GM21515 (cell line): ENCODE results near the gene FAM200C.
A peak's percentile ranks its signal among the peaks of the same experiment; 100 is the strongest.

Experiments
- ATAC-seq: cut with Tn5 transposase; IDR thresholded peaks from one replicate; pipeline ENCODE4 v1.9.1; 2021; ENCODE audit not compliant: unreplicated experiment

FAM200C gene

DNA sequence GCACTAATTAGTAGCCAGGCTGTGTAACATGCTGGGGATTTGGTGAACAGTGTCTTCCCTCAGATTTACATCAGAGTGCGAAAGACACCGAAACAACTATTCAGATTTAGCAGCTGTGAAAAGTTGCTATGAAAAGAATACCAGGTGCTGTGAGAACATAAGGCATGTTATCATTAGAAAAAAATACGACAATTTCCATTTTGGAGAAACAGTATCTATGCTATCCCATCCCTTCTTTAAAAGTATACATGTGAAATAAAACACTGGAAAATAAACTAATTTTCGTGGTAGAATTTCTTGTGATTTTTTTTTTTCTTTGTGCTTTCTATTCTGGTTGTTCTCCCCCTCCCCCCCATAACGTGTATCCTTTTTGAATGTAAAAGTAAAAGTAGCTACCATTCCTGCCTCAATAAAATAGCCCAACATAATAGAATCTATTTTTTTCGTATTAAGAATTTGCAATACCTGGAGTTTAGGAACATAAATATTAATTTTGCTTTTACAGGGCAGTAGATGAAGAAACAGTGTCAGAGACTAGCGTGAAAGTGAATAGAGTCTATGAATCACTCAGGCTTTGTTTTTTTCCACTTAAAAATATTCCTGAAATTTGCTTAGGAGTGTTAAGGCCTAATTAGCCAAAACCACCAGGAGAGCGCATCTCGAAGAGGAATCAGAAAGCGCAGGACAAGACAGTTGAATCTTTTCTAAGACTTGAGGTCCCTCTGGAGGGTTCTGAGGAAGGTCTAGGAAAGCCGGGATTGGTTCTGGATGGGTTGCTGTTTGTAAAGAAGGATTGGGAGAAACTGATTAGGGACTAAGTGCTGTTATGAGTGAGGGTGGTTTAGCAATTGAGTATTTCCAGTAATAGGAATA is 19.8 kb upstream of the FAM200C start:
- peak; percentile 43 for ATAC-seq

DNA sequence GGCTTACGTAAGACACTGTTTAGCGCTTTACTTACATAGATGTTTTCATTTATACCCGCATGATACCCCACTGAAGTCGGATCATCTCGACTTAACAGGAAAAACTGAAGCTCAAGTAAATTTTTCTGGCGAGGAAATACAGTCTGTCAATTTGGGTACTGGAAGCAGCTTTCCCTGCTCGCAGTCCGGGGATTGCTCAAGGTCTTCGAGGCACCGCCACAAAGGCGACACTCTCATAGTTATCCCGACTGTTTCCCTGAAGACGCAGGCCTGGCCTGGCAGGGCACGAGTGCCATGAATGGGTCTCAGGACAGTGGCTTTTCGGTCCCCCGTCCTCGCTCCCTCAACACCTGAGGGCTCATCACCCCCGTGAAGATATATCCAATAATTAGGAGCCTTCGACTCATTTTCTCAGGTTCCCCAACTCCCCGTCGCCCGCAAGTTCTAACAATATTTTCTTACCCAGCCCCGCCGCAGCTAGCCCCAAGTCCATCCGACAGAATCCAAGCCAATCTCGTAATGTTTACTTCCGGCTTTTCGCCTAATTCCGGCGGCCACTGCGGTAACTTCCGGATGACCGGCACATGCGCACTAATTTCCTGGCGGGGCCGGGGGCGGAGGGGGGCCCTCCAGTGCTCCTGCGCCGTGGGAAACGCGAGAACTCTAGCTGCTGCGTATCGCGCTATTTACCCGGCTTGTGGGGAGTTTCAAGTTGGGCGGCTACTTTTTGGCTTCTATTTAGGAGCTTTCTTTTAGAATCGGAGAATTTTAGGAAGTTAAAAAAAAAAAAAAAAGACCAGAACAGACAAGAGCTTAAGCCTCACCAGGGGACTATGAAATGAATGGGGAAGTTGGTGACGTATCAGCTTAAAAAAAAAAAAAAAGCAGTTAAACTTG is 19.0 kb upstream of the FAM200C start, which contains the start of gene SLU7:
Gene SLU7 (minus strand): TSS at position 521 of the 897 bp plus-strand sequence. CDS start 3,787 bp downstream, outside the sequence.
- ATAC-seq: peak; percentile 71

DNA sequence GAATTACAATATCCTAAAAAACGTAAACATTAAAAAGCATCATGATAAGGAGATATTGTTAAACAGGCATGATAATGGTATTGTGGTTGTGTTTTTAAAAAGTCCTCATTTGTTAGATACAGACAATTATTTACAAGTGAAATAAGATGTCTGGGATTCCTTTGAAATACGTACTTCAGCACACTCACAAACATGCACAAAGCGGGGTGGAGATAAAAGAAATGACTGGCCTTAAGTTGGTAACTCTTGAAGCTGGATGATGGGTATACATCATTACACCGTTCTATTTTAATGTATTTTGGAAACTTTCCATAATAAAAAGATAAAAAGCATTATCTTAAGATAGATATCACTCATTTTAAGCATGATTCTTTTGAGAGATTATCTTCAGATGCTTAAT is 1.0 kb downstream of the FAM200C start:
- ATAC-seq: no peak

DNA sequence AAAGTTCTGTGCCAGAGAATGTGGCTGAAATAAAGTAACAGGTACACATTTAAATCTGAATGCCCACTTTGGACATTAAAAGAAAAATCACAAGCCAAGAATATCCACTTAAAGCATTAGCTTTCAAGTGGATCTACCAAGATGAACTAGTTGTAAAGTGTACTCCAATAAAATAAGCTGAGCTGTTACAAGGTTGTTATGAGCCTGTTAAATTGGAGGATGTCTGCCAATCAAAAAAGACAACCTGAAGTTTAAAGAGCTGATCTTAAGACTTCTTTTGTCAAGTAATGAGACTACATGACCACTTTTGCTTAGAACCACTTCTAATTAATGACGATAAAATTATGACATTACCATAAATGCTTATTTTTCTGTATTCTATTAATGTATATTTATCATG is 2.4 kb downstream of the FAM200C start:
- ATAC-seq: no peak

DNA sequence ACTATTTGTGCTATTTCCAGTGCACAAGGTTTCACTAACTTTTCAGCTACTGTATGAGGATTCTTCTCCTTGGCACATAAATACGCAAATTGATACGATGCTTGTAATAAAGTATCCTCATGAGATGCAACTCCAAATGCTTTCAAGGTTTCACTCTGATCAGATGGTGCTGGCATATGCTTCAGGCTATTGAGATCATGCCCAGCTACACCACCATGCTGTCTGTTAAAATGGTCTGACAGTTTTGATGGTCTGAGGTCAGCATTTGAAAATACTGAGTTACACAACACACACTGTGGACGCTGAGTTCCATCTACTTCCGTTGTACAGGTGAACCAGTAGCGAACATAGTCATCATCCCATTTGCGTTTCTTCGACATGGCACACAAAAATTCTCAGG is 4.7 kb downstream of the FAM200C start:
- no peak for ATAC-seq

- ATAC-seq: no peak
Observed at GRCh38 chr5:160390787-160391696, 8.8 kb downstream of the FAM200C start.

- no peak for ATAC-seq
Observed at GRCh38 chr5:160387445-160387844, 12.4 kb downstream of the FAM200C start.

DNA sequence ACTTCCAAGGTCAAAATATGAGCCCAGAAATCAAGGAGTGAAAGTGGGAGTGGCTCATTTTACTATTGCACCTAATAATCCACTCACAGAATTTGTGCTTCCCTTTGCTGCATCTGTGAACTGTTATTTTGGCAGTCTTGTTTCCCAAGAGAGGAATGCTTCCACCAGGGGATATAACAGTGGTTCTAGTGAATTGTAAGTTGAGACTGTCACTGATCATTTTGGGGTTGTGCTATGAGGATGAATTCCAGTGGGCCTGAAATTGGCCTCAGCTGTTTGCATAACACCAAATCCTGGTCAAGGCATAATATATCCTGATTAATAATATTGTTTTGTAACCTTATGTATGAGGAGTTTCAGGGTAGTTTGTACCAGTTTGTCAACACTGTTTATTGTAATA is 14.4 kb downstream of the FAM200C start:
- ATAC-seq: no peak

GRCh38 chr5:160384681-160385080 is 15.2 kb downstream of the FAM200C start:
- no peak for ATAC-seq

GRCh38 chr5:160382346-160382745 is 17.5 kb downstream of the FAM200C start:
- ATAC-seq: no peak

GRCh38 chr5:160380041-160380440 is 19.8 kb downstream of the FAM200C start:
- ATAC-seq: no peak

DNA sequence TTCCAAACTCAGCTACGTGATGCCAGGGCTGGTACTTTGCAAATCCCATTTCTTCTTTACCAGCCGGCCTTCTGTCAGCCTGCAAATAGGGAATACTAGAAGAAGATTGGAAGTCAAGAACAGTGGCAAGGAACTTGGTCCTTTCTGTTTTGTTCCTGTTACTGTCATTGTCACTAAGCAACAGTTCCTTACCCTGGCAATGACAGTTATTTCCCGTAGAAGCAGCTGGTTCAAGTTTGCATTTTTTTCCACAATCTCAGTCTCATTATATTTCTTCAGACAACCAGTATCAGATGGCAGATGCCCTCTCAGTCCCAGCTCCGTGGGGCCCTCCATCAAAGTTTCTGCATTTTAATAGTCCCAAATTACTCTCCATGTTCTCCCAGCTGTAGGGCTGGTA is 20.3 kb downstream of the FAM200C start:
- ATAC-seq: no peak

- no peak for ATAC-seq
Observed at GRCh38 chr5:160378330-160378729, 21.5 kb downstream of the FAM200C start.

DNA sequence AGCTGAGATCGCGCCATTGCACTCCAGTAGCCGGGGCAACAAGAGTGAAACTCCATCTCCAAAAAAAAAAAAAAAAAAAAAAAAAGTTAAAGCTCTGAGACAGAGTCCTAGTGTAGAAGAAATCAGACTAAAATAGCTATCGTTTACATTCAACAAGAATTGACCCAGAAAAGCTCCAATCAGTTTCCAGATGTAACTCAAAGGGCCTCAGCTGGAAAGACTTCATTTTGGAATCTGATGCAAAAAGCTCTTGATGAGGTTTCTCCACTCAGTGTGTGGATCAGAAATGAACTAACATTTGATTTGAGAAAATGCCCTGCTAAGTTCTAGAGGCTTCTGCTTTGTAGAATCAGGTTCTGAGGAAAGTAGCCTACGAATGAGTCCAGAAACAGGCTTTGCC is 22.2 kb downstream of the FAM200C start:
- no peak for ATAC-seq

DNA sequence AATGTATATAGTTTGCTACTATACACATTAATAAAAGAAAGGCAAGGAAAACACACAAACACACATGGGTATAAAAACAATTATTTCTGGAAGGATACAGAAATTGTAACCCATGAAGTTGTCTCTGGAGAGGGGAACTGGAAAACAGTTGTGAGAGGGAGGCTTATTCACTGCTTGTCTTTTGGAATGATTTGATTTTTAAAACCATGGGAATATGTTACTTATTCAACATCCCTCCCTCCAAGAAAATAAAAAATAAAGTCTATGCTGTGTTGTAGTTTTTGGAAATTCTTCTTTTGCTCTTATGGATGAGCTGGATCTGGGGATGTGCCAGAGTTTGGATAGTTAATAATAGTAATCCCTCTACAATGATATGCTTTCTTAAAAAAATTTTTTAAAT is 23.4 kb downstream of the FAM200C start:
- no peak for ATAC-seq

- ATAC-seq: no peak
Observed at GRCh38 chr5:160375701-160376100, 24.2 kb downstream of the FAM200C start.

GRCh38 chr5:160375166-160375565 is 24.7 kb downstream of the FAM200C start:
- no peak for ATAC-seq

DNA sequence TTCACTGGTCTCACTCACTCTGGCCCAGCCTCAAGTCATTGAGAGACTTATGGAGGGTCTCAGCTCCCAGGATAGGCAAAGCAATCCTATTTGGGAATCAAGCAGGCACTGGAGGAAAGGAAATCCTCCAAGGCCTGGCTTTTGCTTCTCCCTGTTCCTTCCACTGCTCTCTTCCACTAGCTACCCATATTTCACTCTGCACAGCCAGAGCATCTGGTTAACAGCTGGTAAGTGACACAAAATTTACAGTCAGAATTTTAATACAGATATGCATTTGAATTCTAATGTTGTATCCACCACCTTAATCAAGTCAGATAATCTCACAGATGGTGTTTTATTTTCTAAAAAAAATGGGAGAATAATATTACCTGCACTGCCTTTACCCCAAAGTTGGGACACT is 28.6 kb downstream of the FAM200C start:
- ATAC-seq: no peak

DNA sequence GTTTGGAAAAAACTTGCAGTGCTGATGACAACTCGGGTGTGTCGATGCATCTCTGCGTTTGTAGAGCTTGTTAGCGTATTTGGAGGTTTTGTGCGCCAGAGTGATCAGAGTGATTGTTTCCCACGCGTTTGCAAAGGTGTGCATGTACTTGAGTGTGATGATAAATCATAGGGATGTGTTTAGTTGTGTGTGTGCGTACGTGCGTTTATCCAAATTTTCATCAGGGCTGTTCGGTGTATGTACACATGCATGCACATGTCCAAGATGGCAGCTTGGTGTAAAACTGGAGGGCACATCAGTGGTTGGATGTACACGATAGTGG is 29.2 kb downstream of the FAM200C start:
- no peak for ATAC-seq

GRCh38 chr5:160369990-160370712 is 29.7 kb downstream of the FAM200C start, which contains the start of gene C1QTNF2:
Gene C1QTNF2 (minus strand): TSS chr5:160370626. CDS start chr5:160355011, 15,615 bp downstream.
- ATAC-seq: no peak
